Measurements from ENCODE around the gene NBEAL2.

Gene NBEAL2

DNA sequence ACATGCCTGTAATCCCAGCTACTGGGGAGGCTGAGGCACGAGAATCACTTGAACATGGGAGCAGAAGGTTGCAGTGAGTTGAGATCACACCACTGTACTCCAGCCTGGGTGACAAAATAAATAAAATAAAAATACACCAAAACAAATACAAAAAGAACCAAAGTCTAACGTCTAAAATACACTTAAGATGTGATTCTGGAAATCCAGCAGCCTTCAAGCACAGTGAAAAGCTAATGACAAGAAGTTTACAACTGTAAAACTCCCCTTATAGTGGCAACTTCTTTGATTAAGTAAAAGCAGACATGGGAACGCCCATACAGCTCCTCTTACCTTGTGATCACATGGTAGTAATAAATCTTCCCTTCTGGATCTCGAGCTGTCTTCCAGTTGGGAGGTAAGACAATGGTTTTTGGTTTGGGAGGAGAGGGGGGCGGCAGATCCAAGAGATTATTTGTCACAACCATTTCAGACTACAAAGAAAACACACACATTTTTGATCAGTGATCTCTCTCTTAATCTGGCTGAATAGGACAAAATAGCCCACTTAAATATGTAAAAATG, 62.8 kb downstream of the NBEAL2 start:
- no peak for DNase-seq (ENCODE audit: low spot score)

- no peak for DNase-seq (ENCODE audit: low spot score)
These were observed 67.6 kb downstream of the NBEAL2 start for GRCh38 chr3:47047069-47047468.

DNA sequence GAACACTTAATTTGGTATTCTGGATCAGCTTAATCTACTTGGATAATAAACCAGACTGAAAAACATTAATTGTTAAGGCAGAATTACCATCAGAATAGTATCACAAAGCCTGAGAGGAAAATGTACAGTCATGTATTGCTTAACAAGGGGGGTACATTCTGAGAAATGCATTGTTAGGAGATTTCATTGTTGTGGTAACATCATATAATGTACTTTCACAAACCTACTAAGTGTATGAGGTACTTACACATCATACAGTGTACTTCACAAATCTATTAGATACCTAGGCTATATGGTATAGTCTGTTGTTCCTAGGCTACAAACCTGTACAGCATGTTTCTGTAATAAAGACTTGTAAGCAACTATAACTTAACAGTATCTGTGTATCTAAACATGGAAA, 68.2 kb downstream of the NBEAL2 start:
- no peak for DNase-seq (ENCODE audit: low spot score)

DNA sequence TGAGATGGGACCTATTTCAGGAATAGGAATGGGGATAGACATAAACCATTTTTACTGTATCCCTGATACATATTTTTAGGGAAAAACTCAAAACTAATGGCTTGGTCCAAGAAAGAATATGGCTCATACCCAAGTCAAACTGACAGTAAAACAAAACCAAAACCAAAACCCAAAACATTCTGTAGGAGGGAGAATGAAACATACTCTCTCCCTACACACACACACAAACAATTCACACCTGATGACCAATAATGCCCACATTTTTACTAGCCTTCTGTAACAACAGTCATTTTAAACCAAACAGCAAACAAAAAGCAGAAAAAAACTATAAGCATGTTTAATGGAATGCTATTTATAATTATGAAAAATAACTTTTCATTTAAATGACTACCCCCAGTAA, 74.9 kb downstream of the NBEAL2 start:
- no peak for DNase-seq (ENCODE audit: low spot score)

GRCh38 chr3:47056705-47057104, 77.2 kb downstream of the NBEAL2 start:
- DNase-seq (ENCODE audit: low spot score), result no peak

DNA sequence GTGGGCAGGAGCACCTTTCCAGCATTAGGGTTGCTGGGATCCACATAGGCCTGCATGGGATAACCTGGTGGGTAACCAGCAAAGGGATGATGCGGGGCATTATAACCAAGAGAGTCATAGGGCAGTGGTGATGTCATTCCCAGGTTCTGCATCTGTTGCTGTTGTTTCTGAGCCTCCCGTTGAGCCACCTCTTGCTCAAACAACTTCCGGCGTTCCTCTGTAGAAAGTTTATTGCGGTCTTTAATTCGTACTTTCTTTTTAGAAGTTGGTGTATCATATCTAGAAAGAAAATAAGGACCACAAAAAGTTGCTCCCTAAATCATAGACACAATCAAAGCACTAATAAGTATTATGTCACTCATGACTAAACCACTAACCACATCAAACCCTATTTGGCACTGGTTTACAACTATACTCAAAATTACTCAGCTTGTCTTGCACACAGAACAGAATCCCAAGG, 77.8 kb downstream of the NBEAL2 start:
- no peak for DNase-seq (ENCODE audit: low spot score)

All from hepatic stellate cell (primary cell).